Activated naive CD4-positive, alpha-beta T cell treated with anti-CD3 and anti-CD28 coated beads, Interleukin-2, amount 50 U/mL, for 24 hours (primary cell): ENCODE results near the gene NHEJ1.

ENCODE experiments used
- H3K27ac Mint-ChIP-seq: one replicate; pipeline ENCODE4 v1.8.0; 2021; ENCODE audit warnings: mild to moderate bottlenecking, mixed read lengths
- H3K27me3 Mint-ChIP-seq: one replicate; pipeline ENCODE4 v1.8.0; 2021; ENCODE audit warnings: mixed read lengths
- H3K36me3 Mint-ChIP-seq: one replicate; pipeline ENCODE4 v1.8.0; 2021; ENCODE audit warnings: mixed read lengths
- H3K4me1 Mint-ChIP-seq: one replicate; pipeline ENCODE4 v1.8.0; 2021; ENCODE audit warnings: mixed read lengths
- H3K4me3 Mint-ChIP-seq: one replicate; pipeline ENCODE4 v1.8.0; 2021; ENCODE audit warnings: mild to moderate bottlenecking, mixed read lengths
- H3K9me3 Mint-ChIP-seq: one replicate; pipeline ENCODE4 v1.8.0; 2021; ENCODE audit warnings: mixed read lengths

Gene NHEJ1

GRCh38 chr2:219158025-219158424 is 2.6 kb downstream of the NHEJ1 start:
- Mint-ChIP-seq H3K9me3 (no peaks in the 10 kb centered on the region), H3K27me3 (no peaks in the 10 kb centered on the region), H3K4me1 (peaks cover 25% of the 10 kb centered on the region), H3K36me3 (peaks cover 6% of the 10 kb centered on the region), H3K27ac (no peak overlapping the region), H3K4me3 (no peak overlapping the region)

GRCh38 chr2:219157396-219157795 is 3.2 kb downstream of the NHEJ1 start:
- no peaks in the 10 kb centered on the region for H3K27me3 Mint-ChIP-seq
- H3K4me3 Mint-ChIP-seq: no peak overlapping the region
- H3K27ac Mint-ChIP-seq: no peak overlapping the region
- H3K9me3 Mint-ChIP-seq: no peaks in the 10 kb centered on the region
- H3K36me3 Mint-ChIP-seq: peaks cover 6% of the 10 kb centered on the region
- peaks cover 25% of the 10 kb centered on the region for H3K4me1 Mint-ChIP-seq

GRCh38 chr2:219155054-219155644 is 5.5 kb downstream of the NHEJ1 start:
- Mint-ChIP-seq H3K27ac (no peak overlapping the region), H3K9me3 (no peaks in the 10 kb centered on the region), H3K4me1 (peaks cover 13% of the 10 kb centered on the region), H3K4me3 (no peak overlapping the region), H3K27me3 (no peaks in the 10 kb centered on the region), H3K36me3 (peaks cover 9% of the 10 kb centered on the region)

GRCh38 chr2:219149667-219150066 is 10.9 kb downstream of the NHEJ1 start:
- H3K9me3 Mint-ChIP-seq: no peaks in the 10 kb centered on the region

GRCh38 chr2:219142329-219142728 is 18.3 kb downstream of the NHEJ1 start:
- Mint-ChIP-seq H3K4me3 (no peak overlapping the region), H3K9me3 (no peaks in the 10 kb centered on the region), H3K27me3 (no peaks in the 10 kb centered on the region), H3K36me3 (peaks cover 37% of the 10 kb centered on the region), H3K4me1 (no peaks in the 10 kb centered on the region), H3K27ac (no peak overlapping the region)

More at GRCh38 chr2:219149667-219150066, 10.9 kb downstream of the NHEJ1 start:
- Mint-ChIP-seq H3K4me3 (no peak overlapping the region), H3K27me3 (no peaks in the 10 kb centered on the region), H3K36me3 (peaks cover 23% of the 10 kb centered on the region), H3K4me1 (no peaks in the 10 kb centered on the region), H3K27ac (no peak overlapping the region)

GRCh38 chr2:219140722-219141121 is 19.9 kb downstream of the NHEJ1 start:
- H3K27me3 Mint-ChIP-seq: no peaks in the 10 kb centered on the region
- no peak overlapping the region for H3K27ac Mint-ChIP-seq
- H3K36me3 Mint-ChIP-seq: peaks cover 31% of the 10 kb centered on the region

GRCh38 chr2:219133976-219134375 is 26.6 kb downstream of the NHEJ1 start:
- Mint-ChIP-seq H3K27me3 (no peaks in the 10 kb centered on the region), H3K9me3 (no peaks in the 10 kb centered on the region), H3K36me3 (peaks cover 13% of the 10 kb centered on the region), H3K27ac (no peak overlapping the region), H3K4me3 (no peak overlapping the region), H3K4me1 (peaks cover 1% of the 10 kb centered on the region)

More at GRCh38 chr2:219140722-219141121, 19.9 kb downstream of the NHEJ1 start:
- Mint-ChIP-seq H3K4me3 (no peak overlapping the region), H3K4me1 (no peaks in the 10 kb centered on the region), H3K9me3 (no peaks in the 10 kb centered on the region)

- Mint-ChIP-seq H3K27ac (no peak overlapping the region), H3K4me1 (peaks cover 6% of the 10 kb centered on the region), H3K27me3 (no peaks in the 10 kb centered on the region), H3K4me3 (no peak overlapping the region), H3K9me3 (no peaks in the 10 kb centered on the region), H3K36me3 (peaks cover 6% of the 10 kb centered on the region)
These were observed 28.9 kb downstream of the NHEJ1 start for GRCh38 chr2:219131744-219132143.

- H3K36me3 Mint-ChIP-seq: peaks cover 6% of the 10 kb centered on the region
- no peaks in the 10 kb centered on the region for H3K27me3 Mint-ChIP-seq
- peaks cover 6% of the 10 kb centered on the region for H3K4me1 Mint-ChIP-seq
- H3K9me3 Mint-ChIP-seq: no peaks in the 10 kb centered on the region
- no peak overlapping the region for H3K27ac Mint-ChIP-seq
- H3K4me3 Mint-ChIP-seq: no peak overlapping the region
These were observed 29.3 kb downstream of the NHEJ1 start for GRCh38 chr2:219131327-219131726.

- Mint-ChIP-seq H3K4me1 (peaks cover 19% of the 10 kb centered on the region), H3K4me3 (no peak overlapping the region), H3K9me3 (no peaks in the 10 kb centered on the region), H3K27ac (no peak overlapping the region), H3K27me3 (no peaks in the 10 kb centered on the region), H3K36me3 (peaks cover 6% of the 10 kb centered on the region)
These were observed 31.0 kb downstream of the NHEJ1 start for GRCh38 chr2:219129589-219129988.

GRCh38 chr2:219128396-219128795 is 32.2 kb downstream of the NHEJ1 start:
- H3K36me3 Mint-ChIP-seq: peaks cover 6% of the 10 kb centered on the region
- H3K4me3 Mint-ChIP-seq: no peak overlapping the region
- no peaks in the 10 kb centered on the region for H3K27me3 Mint-ChIP-seq
- H3K4me1 Mint-ChIP-seq: peaks cover 30% of the 10 kb centered on the region
- no peaks in the 10 kb centered on the region for H3K9me3 Mint-ChIP-seq
- no peak overlapping the region for H3K27ac Mint-ChIP-seq

- peaks cover 5% of the 10 kb centered on the region for H3K36me3 Mint-ChIP-seq
- H3K27me3 Mint-ChIP-seq: no peaks in the 10 kb centered on the region
- no peaks in the 10 kb centered on the region for H3K9me3 Mint-ChIP-seq
- H3K27ac Mint-ChIP-seq: no peak overlapping the region
- H3K4me1 Mint-ChIP-seq: peaks cover 35% of the 10 kb centered on the region
- H3K4me3 Mint-ChIP-seq: no peak overlapping the region
These were observed 33.5 kb downstream of the NHEJ1 start for GRCh38 chr2:219127037-219127635.

GRCh38 chr2:219126555-219126954 is 34.1 kb downstream of the NHEJ1 start:
- H3K4me3 Mint-ChIP-seq: no peak overlapping the region
- no peak overlapping the region for H3K27ac Mint-ChIP-seq

GRCh38 chr2:219125886-219126270 is 34.7 kb downstream of the NHEJ1 start:
- H3K27me3 Mint-ChIP-seq: no peaks in the 10 kb centered on the region
- no peaks in the 10 kb centered on the region for H3K9me3 Mint-ChIP-seq
- H3K27ac Mint-ChIP-seq: no peak overlapping the region
- no peak overlapping the region for H3K4me3 Mint-ChIP-seq
- peaks cover 5% of the 10 kb centered on the region for H3K36me3 Mint-ChIP-seq
- peaks cover 35% of the 10 kb centered on the region for H3K4me1 Mint-ChIP-seq

More at GRCh38 chr2:219126555-219126954, 34.1 kb downstream of the NHEJ1 start:
- no peaks in the 10 kb centered on the region for H3K9me3 Mint-ChIP-seq
- H3K4me1 Mint-ChIP-seq: peaks cover 35% of the 10 kb centered on the region
- H3K27me3 Mint-ChIP-seq: no peaks in the 10 kb centered on the region
- H3K36me3 Mint-ChIP-seq: peaks cover 5% of the 10 kb centered on the region

- Mint-ChIP-seq H3K4me1 (peaks cover 35% of the 10 kb centered on the region), H3K27ac (no peak overlapping the region), H3K27me3 (no peaks in the 10 kb centered on the region), H3K36me3 (peaks cover 5% of the 10 kb centered on the region), H3K4me3 (no peak overlapping the region), H3K9me3 (no peaks in the 10 kb centered on the region)
These were observed 35.3 kb downstream of the NHEJ1 start for GRCh38 chr2:219125225-219125885.

GRCh38 chr2:219124381-219125110 is 36.1 kb downstream of the NHEJ1 start:
- H3K27me3 Mint-ChIP-seq: no peaks in the 10 kb centered on the region
- H3K9me3 Mint-ChIP-seq: no peaks in the 10 kb centered on the region
- no peak overlapping the region for H3K4me3 Mint-ChIP-seq
- H3K27ac Mint-ChIP-seq: no peak overlapping the region
- peaks cover 35% of the 10 kb centered on the region for H3K4me1 Mint-ChIP-seq
- peaks cover 5% of the 10 kb centered on the region for H3K36me3 Mint-ChIP-seq
